Activated gamma-delta T cell treated with Interleukin-2 at 50 U/mL for 16 hours (primary cell): Measurements from ENCODE around the gene FMO4.
"Not testable (repeated sequence)": the region's sequence is repeated elsewhere in the genome, so short reads cannot be mapped to it uniquely, and the experiment has no call there.

ENCODE experiments used
- DNase-seq: peaks from one replicate; pipeline ENCODE4 v3.0.0-alpha.2; 2020

FMO4 gene

GRCh38 chr1:171339345-171339744, 25.4 kb downstream of the FMO4 start:
- not testable (repeated sequence) for DNase-seq

- no peak for DNase-seq
These were observed 29.9 kb downstream of the FMO4 start for GRCh38 chr1:171343727-171344472.

- no peak for DNase-seq
These were observed 30.5 kb downstream of the FMO4 start for GRCh38 chr1:171344473-171344820.

- DNase-seq: no peak
These were observed 31.6 kb downstream of the FMO4 start for GRCh38 chr1:171345536-171345935.

GRCh38 chr1:171346881-171347280, 32.9 kb downstream of the FMO4 start:
- no peak for DNase-seq

GRCh38 chr1:171350594-171350993, 36.6 kb downstream of the FMO4 start:
- no peak for DNase-seq

GRCh38 chr1:171351961-171352360, 38.0 kb downstream of the FMO4 start:
- no peak for DNase-seq

GRCh38 chr1:171352554-171352953, 38.6 kb downstream of the FMO4 start:
- no peak for DNase-seq

- no peak for DNase-seq
These were observed 41.7 kb downstream of the FMO4 start for GRCh38 chr1:171355727-171356126.

GRCh38 chr1:171357179-171357578, 43.2 kb downstream of the FMO4 start:
- DNase-seq: no peak

GRCh38 chr1:171359355-171359648, 45.3 kb downstream of the FMO4 start:
- DNase-seq: not testable (repeated sequence)

- not testable (repeated sequence) for DNase-seq
These were observed 45.9 kb downstream of the FMO4 start for GRCh38 chr1:171359731-171360527.

GRCh38 chr1:171366085-171366484, 52.1 kb downstream of the FMO4 start:
- no peak for DNase-seq

GRCh38 chr1:171366816-171367215, 52.8 kb downstream of the FMO4 start:
- no peak for DNase-seq

GRCh38 chr1:171367436-171367835, 53.5 kb downstream of the FMO4 start:
- DNase-seq: no peak

- no peak for DNase-seq
These were observed 58.6 kb downstream of the FMO4 start for GRCh38 chr1:171372418-171373084.

- not testable (repeated sequence) for DNase-seq
These were observed 59.6 kb downstream of the FMO4 start for GRCh38 chr1:171373357-171374122.

- no peak for DNase-seq
These were observed 65.9 kb downstream of the FMO4 start for GRCh38 chr1:171379846-171380245.

GRCh38 chr1:171381866-171382210, 67.9 kb downstream of the FMO4 start:
- DNase-seq: no peak

- DNase-seq: no peak
These were observed 70.5 kb downstream of the FMO4 start for GRCh38 chr1:171384496-171384895.

- no peak for DNase-seq
These were observed 75.2 kb downstream of the FMO4 start for GRCh38 chr1:171389171-171389570.

GRCh38 chr1:171390740-171391139, 76.8 kb downstream of the FMO4 start:
- DNase-seq: not testable (repeated sequence)
